HG03060 (cell line): ENCODE data around the gene OSER1.
"Not testable (repeated sequence)": the region's sequence is repeated elsewhere in the genome, so short reads cannot be mapped to it uniquely, and the experiment has no call there.

Source experiments
- ATAC-seq: cut with Tn5 transposase; IDR thresholded peaks from one replicate; pipeline ENCODE4 v1.9.1; 2021; ENCODE audit warnings: low read depth, moderate number of reproducible peaks; ENCODE audit not compliant: unreplicated experiment

OSER1 gene

DNA sequence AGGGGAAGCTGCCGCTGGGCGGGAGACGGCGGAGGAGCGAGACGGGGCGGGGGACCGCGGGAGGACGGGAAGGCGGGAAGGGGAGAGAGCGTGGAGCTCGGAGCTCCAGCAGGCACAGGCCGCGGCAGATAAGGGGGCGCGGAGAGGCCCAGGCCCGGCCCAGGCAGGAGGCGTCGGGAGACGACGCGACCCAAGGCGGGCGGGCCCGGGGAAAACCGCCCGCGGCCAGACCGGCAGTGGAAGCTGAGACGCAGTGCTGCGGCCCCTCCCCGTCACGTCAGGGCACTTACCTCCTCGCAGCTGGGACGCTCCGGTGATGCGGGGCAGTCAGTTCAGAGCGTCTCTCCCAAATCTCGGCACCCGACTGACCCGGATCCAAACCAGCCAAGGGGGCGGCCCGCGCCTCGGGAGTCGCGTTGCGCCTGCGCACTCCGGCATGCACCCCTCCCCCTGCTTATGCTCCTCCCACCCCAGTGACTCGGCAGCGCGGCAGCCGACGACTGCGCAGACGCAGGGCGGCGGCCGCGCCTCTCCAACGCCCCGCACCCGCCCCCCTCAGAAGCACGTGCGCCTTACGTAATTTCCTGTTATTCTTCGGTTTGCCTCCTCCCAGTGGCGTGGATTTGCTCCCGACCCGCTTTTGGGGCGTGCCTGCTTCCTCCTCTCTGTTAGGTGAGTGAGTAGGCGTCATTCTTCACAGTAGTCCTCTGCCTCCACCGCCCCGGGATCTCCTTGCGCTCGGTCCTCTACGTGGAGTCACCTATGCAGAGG lies at the start of gene OSER1:
Gene OSER1 (minus strand): TSS at position 366 of the 771 bp plus-strand sequence. CDS start 3,814 bp downstream, outside the sequence.
- ATAC-seq: peak; percentile 47

GRCh38 chr20:44258226-44258890 lies 47.8 kb upstream of the OSER1 start:
- no peak for ATAC-seq

DNA sequence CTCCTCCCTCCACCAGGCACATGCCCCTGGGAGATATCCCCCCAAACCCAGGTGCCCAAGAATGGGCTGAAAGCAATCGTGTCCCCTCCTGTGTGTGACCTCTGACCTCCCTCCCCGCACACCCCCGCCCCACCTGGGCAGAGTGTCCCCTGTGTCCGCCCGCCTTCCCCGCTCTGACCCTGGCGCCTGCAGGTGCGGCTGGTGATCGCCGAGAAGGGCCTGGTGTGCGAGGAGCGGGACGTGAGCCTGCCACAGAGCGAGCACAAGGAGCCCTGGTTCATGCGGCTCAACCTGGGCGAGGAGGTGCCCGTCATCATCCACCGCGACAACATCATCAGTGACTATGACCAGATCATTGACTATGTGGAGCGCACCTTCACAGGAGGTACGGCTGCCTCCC lies 46.4 kb upstream of the OSER1 start:
- ATAC-seq: no peak

GRCh38 chr20:44255942-44256341 lies 45.4 kb upstream of the OSER1 start:
- ATAC-seq: no peak

GRCh38 chr20:44254073-44254472 lies 43.5 kb upstream of the OSER1 start:
- no peak for ATAC-seq

DNA sequence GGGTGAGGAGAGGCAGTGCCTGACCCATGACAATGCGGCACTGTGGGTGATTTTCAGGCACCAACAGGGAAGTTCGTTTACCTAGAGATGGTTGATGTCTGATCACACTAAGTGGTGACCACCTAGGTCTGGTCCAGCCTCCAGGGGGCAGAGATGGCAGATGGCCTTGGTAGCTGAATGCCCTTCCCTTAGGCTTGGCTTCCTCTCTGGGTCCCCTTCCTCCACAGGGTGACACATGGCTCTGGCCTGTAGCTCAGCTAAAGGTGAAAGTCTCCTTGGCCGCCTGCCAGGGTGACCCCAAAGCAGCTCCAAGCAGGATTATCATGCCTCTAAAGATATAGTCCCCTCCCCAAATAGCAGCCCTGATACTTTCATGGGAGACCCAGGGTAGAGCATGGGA lies 43.0 kb upstream of the OSER1 start:
- ATAC-seq: no peak

GRCh38 chr20:44251284-44251683 lies 40.7 kb upstream of the OSER1 start:
- ATAC-seq: no peak

DNA sequence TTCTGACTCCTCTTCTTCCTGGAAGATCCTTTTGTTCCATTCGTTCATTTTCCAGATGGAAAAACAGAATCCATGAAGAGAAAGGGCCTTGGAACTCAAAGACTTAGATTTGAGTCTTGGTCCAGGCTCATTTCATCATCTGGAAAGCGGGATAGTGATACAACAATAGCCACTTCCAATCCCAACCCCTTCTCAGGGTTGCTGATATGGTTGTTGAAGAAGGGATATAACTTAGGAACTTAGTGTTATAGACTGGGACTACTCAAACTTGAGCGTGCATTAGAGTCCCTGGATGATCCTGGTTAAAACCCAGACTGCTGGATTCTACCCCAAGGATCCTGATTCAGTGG lies 37.8 kb upstream of the OSER1 start:
- ATAC-seq: no peak

DNA sequence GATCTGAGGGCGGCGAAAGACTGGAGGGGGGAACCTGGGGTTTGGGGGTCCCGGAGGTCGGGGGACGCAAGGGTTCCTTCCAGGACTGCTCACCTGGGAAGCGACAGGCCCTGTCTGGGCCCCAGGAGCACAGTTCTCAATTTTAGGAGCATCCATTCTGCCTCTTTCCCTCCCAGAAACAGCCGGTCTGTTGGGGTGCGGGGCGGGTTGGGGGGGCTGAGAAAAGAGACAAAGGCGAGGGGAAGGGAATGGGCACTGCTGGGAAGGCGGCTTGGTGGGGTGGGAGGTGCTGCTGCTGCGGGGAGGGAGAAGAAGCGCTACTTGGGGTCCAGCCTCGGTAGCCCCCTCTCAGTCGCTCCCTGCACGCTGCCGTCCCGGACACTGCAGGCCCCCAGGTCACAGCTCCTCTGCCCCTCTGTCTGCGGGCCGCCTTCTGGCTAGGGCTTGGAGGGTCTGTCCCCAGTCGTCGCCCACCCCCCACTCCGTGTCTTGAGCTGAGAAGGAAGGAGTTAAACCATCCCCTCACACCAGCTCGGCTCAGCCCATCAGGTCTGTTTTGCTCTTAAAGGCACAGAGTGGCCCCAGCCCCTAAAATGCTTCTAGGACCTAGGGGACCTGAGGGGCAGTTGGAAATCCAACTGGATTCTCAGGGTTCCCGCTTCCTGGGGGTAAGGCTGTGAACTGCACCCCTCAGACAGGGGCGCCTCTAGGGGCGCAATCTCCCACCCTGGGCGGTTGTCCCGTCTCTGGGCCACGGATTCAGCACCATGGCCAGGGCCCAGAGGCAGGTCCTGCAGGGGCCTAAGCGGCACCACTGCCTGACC lies 37.2 kb upstream of the OSER1 start:
- no peak for ATAC-seq

GRCh38 chr20:44247131-44247571 lies 36.6 kb upstream of the OSER1 start, which contains the start of gene GDAP1L1:
GDAP1L1 (plus strand) TSS chr20:44247308; CDS start chr20:44247335, 27 bp downstream.
- ATAC-seq: no peak

DNA sequence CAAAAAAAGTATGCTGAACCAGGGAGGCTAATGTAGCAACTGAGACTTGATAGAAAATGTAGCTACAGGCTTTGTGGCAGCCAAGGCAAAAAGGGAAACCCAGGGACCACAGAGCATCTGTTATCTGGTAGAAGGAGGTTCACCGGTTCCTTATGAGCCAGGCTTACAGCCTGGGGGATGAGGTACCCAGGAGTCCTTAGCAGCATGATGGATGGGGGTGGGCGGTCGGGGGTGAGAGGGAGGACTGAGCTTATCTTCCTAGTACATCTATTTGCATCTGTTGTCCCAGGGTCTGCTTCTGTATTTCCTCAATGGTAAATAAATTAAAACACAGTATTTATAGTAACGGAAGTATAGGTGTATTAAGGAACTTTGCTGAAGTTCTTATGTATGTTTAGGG lies 35.4 kb upstream of the OSER1 start:
- ATAC-seq: no peak

- no peak for ATAC-seq
Observed at GRCh38 chr20:44241796-44242195, 31.2 kb upstream of the OSER1 start.

DNA sequence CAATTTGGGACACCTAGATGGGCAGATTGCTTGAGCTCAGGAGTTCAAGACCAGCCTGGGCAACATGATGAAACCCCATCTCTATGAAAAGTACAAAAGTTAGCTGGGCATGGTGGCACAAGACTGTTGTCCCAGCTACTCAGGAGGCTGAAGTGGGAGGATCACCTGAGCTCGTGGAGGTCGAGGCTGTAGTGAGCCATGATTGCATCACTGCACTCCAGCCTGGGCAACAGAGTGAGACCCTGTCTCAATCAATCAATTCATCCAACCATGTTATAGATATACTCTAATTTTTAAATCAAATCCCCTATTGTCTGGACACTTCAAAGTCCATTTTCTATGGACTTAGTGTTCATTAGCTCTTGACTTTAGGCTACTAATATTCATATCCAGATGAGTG lies 26.3 kb upstream of the OSER1 start:
- ATAC-seq: not testable (repeated sequence)

- no peak for ATAC-seq
Observed at GRCh38 chr20:44235702-44236101, 25.1 kb upstream of the OSER1 start.

DNA sequence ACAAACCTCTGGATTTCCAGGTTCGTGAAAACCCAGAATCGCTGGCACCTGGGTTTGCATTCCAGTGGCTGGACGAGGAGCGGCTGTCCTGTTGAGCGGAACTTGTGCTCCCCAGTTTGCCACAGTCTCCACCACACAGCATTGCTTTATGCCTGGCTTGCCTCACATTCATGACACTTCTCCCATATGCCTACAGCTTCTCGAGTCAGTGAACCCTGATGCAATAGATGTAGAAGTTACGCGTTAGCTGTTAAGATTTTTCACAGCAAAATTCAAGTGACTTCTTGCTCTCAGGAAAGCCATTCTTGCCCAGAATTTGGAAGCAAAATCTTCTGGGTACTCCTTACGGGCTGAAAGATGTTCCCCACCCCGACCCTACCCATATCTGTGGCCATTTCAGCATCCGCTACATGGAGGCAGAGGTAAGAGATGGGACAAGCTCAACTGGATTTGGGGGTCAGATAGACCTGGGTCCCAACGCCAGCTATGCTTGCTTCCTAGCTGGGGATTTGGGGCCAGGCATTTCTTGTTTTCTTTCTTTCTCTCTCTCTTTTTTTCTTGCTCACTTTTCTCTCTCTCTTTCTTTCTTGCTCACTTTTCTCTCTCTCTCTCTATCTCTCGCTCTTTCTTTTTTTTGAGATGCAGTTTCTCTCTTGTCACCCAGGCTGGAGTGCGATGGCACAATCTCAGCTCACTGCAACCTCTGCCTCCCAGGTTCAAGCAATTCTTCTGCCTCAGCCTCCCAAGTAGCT lies 24.2 kb upstream of the OSER1 start:
- ATAC-seq: no peak

DNA sequence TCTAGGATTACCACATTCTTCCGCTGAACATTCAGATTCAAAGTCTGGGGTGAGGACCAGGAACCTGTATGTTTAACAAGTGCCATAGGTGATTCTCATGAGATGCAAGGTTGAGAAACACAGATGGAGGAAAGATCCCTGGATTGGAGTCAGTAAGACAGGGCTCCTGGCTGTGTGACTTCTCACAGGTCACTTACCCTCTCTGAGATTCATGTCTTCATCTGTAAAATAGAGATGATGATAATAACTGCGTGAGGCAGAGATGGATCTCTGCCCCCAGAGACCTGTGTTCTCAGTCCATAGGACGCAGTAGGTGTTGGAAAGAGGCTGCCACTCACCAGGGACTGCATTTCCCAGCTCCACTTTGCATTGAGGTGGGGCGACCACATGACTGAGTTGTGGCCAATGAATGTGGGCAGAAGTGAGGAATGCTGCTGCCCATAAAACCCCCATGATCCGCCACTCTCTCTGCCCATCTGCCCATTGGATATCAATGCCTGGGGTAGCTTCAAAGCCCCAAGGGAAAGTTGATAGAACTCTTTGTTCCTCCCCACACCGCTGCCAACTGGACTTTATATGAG lies 23.0 kb upstream of the OSER1 start:
- ATAC-seq: no peak

DNA sequence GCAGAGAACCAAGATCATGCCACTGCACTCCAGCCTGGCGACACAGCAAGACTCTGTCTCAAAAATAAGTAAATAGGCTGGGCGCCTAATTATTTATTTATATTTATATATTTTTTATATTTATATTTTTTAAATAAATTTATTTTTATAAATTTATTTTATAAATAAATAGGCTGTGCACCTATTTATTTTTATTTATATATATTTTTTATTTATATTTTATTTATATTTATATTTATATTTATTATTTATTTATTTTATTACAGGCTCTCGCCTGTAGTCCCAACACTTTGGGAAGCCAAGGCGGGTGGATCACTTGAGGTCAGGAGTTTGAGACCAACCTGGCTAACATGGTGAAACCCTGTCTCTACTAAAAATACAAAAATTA lies 21.9 kb upstream of the OSER1 start:
- ATAC-seq: not testable (repeated sequence)

GRCh38 chr20:44231713-44232468 lies 21.3 kb upstream of the OSER1 start:
- ATAC-seq: no peak

DNA sequence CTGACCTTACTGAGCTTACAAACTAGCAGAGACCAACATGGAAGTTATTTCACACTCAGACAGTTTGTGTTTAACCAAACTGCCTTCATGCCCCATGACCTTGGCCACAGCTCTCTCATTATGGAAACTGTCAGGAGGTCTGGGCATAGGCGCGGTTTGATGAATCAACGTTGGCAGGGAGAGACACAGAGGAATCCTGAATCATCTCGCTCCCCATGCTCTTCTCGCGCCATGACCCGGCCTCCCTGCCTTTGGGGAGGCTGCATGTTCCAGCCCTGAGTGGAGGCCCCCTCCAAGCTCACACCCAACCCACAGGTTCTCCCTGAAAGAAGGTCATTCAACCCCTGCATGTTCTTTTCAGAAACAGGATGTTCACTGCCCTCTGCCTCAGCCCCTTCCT lies 20.6 kb upstream of the OSER1 start:
- no peak for ATAC-seq
